SK-N-SH (cell line): ENCODE measurements around the gene HSF5.

Source experiments
- EP300 ChIP-seq, 2 experiments: IDR thresholded peaks; 2 replicates each; pipeline versions ENCODE4 v1.4.0 to v1.6.1; 2012; ENCODE audit warnings: borderline replicate concordance in 1 of 2, low read depth in 1 of 2, low read length in 1 of 2
- RAD21 ChIP-seq: IDR thresholded peaks from 2 replicates; pipeline ENCODE4 v1.6.1; 2012; ENCODE audit warnings: mild to moderate bottlenecking, low read length
- RFX5 ChIP-seq: IDR thresholded peaks from 2 replicates; pipeline ENCODE4 v1.6.1; 2012; ENCODE audit warnings: mild to moderate bottlenecking, improper control_type of control experiment, low read length
- TAF1 ChIP-seq: IDR thresholded peaks from 2 replicates; pipeline ENCODE4 v1.6.1; 2012; ENCODE audit warnings: low read depth, mild to moderate bottlenecking, low read length, moderate library complexity, borderline replicate concordance
- TF ChIP-seq, protein P1 (sequence below): fragments of 200-600 bp; sonication (generic); IDR thresholded peaks from 2 replicates; pipeline ENCODE4 v1.6.1; 2017; ENCODE audit warnings: antibody characterized with exemption, mild to moderate bottlenecking, moderate library complexity
- TF ChIP-seq, protein P2 (sequence below): IDR thresholded peaks from 2 replicates; pipeline ENCODE4 v1.4.0; 2012; ENCODE audit warnings: low read depth
- TF ChIP-seq, protein P3 (sequence below): IDR thresholded peaks from 2 replicates; pipeline ENCODE4 v1.4.0; 2012; ENCODE audit warnings: low read depth, borderline replicate concordance

DNA sequence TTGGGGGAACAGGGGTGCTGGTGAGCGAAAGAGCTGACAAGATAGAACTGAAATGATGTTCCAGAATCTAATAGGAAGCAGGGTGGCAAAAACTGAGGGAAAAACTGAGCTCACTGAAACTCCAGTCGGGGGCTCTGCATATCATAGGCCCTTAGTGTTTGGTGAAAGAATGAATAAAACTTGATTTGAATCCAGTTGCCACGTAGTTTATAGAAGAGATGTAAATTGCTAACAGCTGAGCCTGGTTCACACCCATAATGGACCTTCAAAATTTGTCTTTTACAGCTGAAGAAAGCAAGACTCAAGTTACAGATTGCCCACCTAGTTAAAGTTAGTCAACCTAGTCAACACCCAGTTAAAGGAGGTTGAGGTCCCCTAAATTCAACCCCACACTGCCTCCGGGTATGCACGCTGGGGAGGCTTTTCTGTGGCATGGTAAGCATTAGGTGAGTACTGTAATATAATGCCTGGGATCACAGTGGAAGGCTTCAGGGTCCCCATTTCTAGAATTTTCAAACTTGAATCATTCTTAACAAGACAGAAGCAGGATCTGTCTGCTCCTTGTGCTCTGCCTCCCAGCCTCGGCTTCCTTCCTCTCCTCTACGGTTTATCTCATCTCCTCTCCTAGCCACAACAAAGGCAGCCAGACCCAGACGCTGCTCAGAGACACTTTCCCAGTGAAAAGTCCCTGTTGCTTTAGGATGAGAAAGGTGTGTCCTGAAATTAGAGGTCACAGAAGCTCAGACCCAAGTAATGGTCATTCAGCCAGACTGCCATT lies 109.3 kb downstream of the HSF5 start:
- TF ChIP-seq, protein P1, sequence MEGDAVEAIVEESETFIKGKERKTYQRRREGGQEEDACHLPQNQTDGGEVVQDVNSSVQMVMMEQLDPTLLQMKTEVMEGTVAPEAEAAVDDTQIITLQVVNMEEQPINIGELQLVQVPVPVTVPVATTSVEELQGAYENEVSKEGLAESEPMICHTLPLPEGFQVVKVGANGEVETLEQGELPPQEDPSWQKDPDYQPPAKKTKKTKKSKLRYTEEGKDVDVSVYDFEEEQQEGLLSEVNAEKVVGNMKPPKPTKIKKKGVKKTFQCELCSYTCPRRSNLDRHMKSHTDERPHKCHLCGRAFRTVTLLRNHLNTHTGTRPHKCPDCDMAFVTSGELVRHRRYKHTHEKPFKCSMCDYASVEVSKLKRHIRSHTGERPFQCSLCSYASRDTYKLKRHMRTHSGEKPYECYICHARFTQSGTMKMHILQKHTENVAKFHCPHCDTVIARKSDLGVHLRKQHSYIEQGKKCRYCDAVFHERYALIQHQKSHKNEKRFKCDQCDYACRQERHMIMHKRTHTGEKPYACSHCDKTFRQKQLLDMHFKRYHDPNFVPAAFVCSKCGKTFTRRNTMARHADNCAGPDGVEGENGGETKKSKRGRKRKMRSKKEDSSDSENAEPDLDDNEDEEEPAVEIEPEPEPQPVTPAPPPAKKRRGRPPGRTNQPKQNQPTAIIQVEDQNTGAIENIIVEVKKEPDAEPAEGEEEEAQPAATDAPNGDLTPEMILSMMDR = no peak
- no peak for TF ChIP-seq RFX5
- TF ChIP-seq, protein P2, sequence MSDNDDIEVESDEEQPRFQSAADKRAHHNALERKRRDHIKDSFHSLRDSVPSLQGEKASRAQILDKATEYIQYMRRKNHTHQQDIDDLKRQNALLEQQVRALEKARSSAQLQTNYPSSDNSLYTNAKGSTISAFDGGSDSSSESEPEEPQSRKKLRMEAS = no peak
- TF ChIP-seq, protein P3, sequence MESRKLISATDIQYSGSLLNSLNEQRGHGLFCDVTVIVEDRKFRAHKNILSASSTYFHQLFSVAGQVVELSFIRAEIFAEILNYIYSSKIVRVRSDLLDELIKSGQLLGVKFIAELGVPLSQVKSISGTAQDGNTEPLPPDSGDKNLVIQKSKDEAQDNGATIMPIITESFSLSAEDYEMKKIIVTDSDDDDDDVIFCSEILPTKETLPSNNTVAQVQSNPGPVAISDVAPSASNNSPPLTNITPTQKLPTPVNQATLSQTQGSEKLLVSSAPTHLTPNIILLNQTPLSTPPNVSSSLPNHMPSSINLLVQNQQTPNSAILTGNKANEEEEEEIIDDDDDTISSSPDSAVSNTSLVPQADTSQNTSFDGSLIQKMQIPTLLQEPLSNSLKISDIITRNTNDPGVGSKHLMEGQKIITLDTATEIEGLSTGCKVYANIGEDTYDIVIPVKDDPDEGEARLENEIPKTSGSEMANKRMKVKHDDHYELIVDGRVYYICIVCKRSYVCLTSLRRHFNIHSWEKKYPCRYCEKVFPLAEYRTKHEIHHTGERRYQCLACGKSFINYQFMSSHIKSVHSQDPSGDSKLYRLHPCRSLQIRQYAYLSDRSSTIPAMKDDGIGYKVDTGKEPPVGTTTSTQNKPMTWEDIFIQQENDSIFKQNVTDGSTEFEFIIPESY = no peak
- no peak for TF ChIP-seq EP300 (IDR thresholded peaks at IDR 0.05; ENCODE audit: borderline replicate concordance in 1 of 2, low read depth in 1 of 2, low read length in 1 of 2)
- TF ChIP-seq TAF1 = no peak
- no peak for TF ChIP-seq RAD21
